Measurements from ENCODE around the gene TEKT4. TPM values are rescaled to one million over a fixed set of nuclear protein-coding genes. Genes with fewer than 3 reads are reported as not detected.
A peak's percentile ranks its signal among the peaks of the same experiment; 100 is the strongest.
"Not testable (repeated sequence)": the region's sequence is repeated elsewhere in the genome, so short reads cannot be mapped to it uniquely, and the experiment has no call there.

Gene TEKT4
- not detected for total RNA-seq

- peak; percentile 20 to 41 for ATAC-seq
Measured at GRCh38 chr2:94871226-94872087, at the start of gene TEKT4. TEKT4 (plus strand) TSS chr2:94871430; CDS start chr2:94871580, 150 bp downstream.

GRCh38 chr2:94839224-94839623 is 32.0 kb upstream of the TEKT4 start:
- not testable (repeated sequence) for H3K4me3 Mint-ChIP-seq; H3K36me3 Mint-ChIP-seq; H3K27ac Mint-ChIP-seq; H3K9me3 Mint-ChIP-seq; ATAC-seq; DNase-seq (ENCODE audit: low spot score); H3K4me1 Mint-ChIP-seq (ENCODE audit: low read depth in 2 of 2); H3K27me3 Mint-ChIP-seq

More at GRCh38 chr2:94871226-94872087, at the start of gene TEKT4:
- Mint-ChIP-seq H3K9me3 (no peaks in the 10 kb centered on the region), H3K27me3 (no peaks in the 10 kb centered on the region), H3K4me1 (ENCODE audit: low read depth in 2 of 2) (no peaks in the 10 kb centered on the region), H3K27ac (no peak within 1 kb of the TSS), H3K36me3 (no peaks in the 10 kb centered on the region), H3K4me3 (no peak within 1 kb of the TSS)
- no peak for DNase-seq (ENCODE audit: low spot score)

- not testable (repeated sequence) for H3K9me3 Mint-ChIP-seq; DNase-seq (ENCODE audit: low spot score); ATAC-seq; H3K4me3 Mint-ChIP-seq; H3K4me1 Mint-ChIP-seq (ENCODE audit: low read depth in 2 of 2); H3K36me3 Mint-ChIP-seq; H3K27ac Mint-ChIP-seq
- peaks cover 12 to 15% of the 10 kb centered on the region in 2 donors for H3K27me3 Mint-ChIP-seq
Measured at GRCh38 chr2:94856856-94857255, 14.4 kb upstream of the TEKT4 start.

- ATAC-seq; H3K9me3 Mint-ChIP-seq; H3K4me3 Mint-ChIP-seq; H3K27ac Mint-ChIP-seq; DNase-seq (ENCODE audit: low spot score); H3K36me3 Mint-ChIP-seq; H3K4me1 Mint-ChIP-seq (ENCODE audit: low read depth in 2 of 2): not testable (repeated sequence)
- H3K27me3 Mint-ChIP-seq: peaks cover 18 to 20% of the 10 kb centered on the region in 2 donors
Measured at GRCh38 chr2:94857367-94858162, 13.7 kb upstream of the TEKT4 start.

- not testable (repeated sequence) for H3K4me3 Mint-ChIP-seq; H3K9me3 Mint-ChIP-seq; H3K36me3 Mint-ChIP-seq; DNase-seq (ENCODE audit: low spot score); H3K27ac Mint-ChIP-seq; ATAC-seq; H3K4me1 Mint-ChIP-seq (ENCODE audit: low read depth in 2 of 2)
- peaks cover 20 to 21% of the 10 kb centered on the region in 2 donors for H3K27me3 Mint-ChIP-seq
Measured at GRCh38 chr2:94858163-94858888, 12.9 kb upstream of the TEKT4 start.

GRCh38 chr2:94861308-94862152 is 9.7 kb upstream of the TEKT4 start:
- ATAC-seq (no peak), DNase-seq (ENCODE audit: low spot score) (no peak)
- Mint-ChIP-seq H3K36me3 (no peaks in the 10 kb centered on the region), H3K4me3 (no peak overlapping the region), H3K27ac (no peak overlapping the region), H3K27me3 (peaks cover 25 to 27% of the 10 kb centered on the region in 2 donors), H3K9me3 (no peaks in the 10 kb centered on the region), H3K4me1 (ENCODE audit: low read depth in 2 of 2) (peaks cover 0 to 2% of the 10 kb centered on the region in 2 donors)

DNA sequence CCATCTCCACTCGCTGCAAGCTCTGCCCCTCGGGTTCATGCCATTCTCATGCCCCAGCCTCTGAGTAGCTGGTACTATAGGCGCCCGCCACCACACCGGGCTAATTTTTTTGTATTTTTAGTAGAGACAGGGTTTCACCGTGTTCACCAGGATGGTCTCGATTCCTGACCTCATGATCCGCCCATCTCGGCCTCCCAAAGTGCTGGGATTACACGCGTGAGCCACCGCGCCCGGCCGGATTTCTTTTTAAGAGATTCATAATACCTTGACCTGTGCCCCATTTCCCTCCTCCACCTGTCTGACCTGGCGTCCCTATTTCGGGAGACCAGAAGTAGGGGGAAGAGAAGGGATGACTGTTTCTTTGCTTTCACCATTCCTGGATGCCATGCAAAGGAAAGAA is 8.3 kb upstream of the TEKT4 start:
- H3K36me3 Mint-ChIP-seq; H3K4me1 Mint-ChIP-seq (ENCODE audit: low read depth in 2 of 2); H3K4me3 Mint-ChIP-seq; H3K27ac Mint-ChIP-seq; DNase-seq (ENCODE audit: low spot score); H3K9me3 Mint-ChIP-seq; ATAC-seq: not testable (repeated sequence)
- H3K27me3 Mint-ChIP-seq: peaks cover 20 to 27% of the 10 kb centered on the region in 2 donors

DNA sequence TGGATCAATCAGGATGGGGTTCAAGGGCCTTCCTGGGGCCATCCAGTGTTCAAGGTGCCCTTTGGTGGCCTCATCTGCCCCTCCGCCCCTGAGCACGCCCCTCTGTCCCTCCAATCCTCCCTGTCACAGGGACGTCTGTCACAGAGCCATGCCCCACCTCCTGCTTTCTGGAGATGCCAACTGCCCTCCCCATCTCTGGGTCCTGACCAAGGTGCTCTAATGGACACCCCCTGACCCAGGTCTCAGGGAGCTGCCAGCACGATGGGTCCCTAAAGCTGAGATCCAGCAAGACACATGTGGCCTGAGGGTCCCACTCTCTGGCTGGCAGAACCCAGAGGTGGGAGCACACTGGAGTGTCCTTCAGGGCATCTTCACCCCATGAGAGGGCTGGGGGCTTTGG is 2.1 kb upstream of the TEKT4 start:
- no peak overlapping the region for H3K4me3 Mint-ChIP-seq
- H3K4me1 Mint-ChIP-seq (ENCODE audit: low read depth in 2 of 2): no peaks in the 10 kb centered on the region
- no peak overlapping the region for H3K27ac Mint-ChIP-seq
- ATAC-seq: no peak
- no peaks in the 10 kb centered on the region for H3K9me3 Mint-ChIP-seq
- DNase-seq (ENCODE audit: low spot score): no peak
- H3K36me3 Mint-ChIP-seq: no peaks in the 10 kb centered on the region
- no peaks in the 10 kb centered on the region for H3K27me3 Mint-ChIP-seq

DNA sequence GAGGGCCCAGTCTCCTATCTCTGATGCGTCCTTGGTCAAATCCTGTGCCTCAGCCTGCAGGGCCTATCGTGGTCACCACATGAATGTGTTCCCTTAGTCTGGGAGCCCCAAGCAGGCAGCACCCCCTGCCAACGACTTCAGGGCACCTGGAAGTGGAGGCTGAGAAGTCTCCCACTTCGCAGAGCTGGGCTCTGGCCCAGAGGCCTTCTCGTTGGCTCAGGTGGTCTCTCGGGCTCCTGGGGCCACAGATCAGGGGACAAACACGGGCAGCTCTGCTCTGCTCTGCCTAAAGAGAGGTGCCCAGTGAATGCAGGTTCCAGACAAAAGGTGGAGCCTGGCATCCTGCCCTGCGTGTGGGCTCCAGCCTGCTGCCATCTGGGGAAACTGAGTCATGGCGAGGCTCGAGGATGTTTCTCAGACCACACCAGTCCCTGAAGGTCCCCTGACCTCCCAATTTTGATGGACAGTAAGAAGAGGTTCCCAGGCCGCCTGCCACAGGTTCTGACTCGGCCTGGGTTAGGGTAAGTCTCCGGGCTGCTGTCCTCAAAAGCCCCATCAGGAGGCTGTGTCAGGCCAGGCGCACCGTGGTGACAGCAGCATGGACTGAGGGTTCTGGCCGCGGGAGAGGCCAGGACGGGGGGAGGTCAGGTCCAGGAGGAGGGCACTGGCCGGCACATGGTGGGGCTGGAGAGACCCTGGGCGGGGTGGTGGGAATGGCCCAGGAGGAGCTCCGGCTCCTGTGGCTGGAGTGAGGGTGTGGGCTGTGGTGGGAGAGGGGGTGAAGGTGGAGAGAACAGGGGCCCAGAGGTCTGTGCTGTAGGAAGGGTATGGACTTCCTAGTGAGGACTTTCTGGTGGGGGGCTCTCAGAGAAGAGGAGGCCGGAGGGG is 1.4 kb upstream of the TEKT4 start:
- H3K4me1 Mint-ChIP-seq (ENCODE audit: low read depth in 2 of 2): no peaks in the 10 kb centered on the region
- H3K9me3 Mint-ChIP-seq: no peaks in the 10 kb centered on the region
- no peak overlapping the region for H3K4me3 Mint-ChIP-seq
- no peak for DNase-seq (ENCODE audit: low spot score)
- no peaks in the 10 kb centered on the region for H3K27me3 Mint-ChIP-seq
- H3K36me3 Mint-ChIP-seq: no peaks in the 10 kb centered on the region
- no peak for ATAC-seq
- no peak overlapping the region for H3K27ac Mint-ChIP-seq

- no peaks in the 10 kb centered on the region for H3K9me3 Mint-ChIP-seq
- H3K36me3 Mint-ChIP-seq: no peaks in the 10 kb centered on the region
- DNase-seq (ENCODE audit: low spot score) (no peak), ATAC-seq (no peak)
- no peaks in the 10 kb centered on the region for H3K4me1 Mint-ChIP-seq (ENCODE audit: low read depth in 2 of 2)
- no peaks in the 10 kb centered on the region for H3K27me3 Mint-ChIP-seq
- H3K27ac Mint-ChIP-seq: no peak overlapping the region
- H3K4me3 Mint-ChIP-seq: no peak overlapping the region
Measured at GRCh38 chr2:94870440-94871225, 597 bp upstream of the TEKT4 start.

- Mint-ChIP-seq H3K36me3 (no peaks in the 10 kb centered on the region), H3K4me1 (ENCODE audit: low read depth in 2 of 2) (no peaks in the 10 kb centered on the region), H3K4me3 (no peak overlapping the region), H3K27ac (no peak overlapping the region), H3K27me3 (no peaks in the 10 kb centered on the region), H3K9me3 (no peaks in the 10 kb centered on the region)
- no peak for ATAC-seq
- DNase-seq (ENCODE audit: low spot score): no peak
Measured at GRCh38 chr2:94872088-94872618, 923 bp downstream of the TEKT4 start.
